Measurements from ENCODE around the gene HOXA3.

- TF ChIP-seq POLR2A (IDR thresholded peaks at IDR 0.05) (no peak), CTCF (IDR thresholded peaks at IDR 0.05) (no peak)
Measured at GRCh38 chr7:27176962-27177794, 24.8 kb upstream of the HOXA3 start.

All from lower leg skin (tissue), 3 donors.